Endometrium (tissue), 2 donors: ENCODE data around the gene ABLIM2.

Source experiments
- FAIRE-seq: peaks from 2 replicates; lab custom pipeline; 2012; peaks lifted over from hg19 to GRCh38; lab: Jason Lieb, UNC
- donor health status: control.
- donor health status: control.

Gene ABLIM2

GRCh38 chr4:8158710-8159536 is at the start of gene ABLIM2:
Gene ABLIM2, minus strand, starts transcription at chr4:8158813. Its CDS starts 124 bp downstream, at chr4:8158689.
- FAIRE-seq, result no peak

- FAIRE-seq, result no peak
These were observed 48.7 kb upstream of the ABLIM2 start for GRCh38 chr4:8207314-8207713.

GRCh38 chr4:8205749-8206611 is 47.4 kb upstream of the ABLIM2 start:
- no peak for FAIRE-seq

- FAIRE-seq, result no peak
These were observed 46.7 kb upstream of the ABLIM2 start for GRCh38 chr4:8205241-8205707.

GRCh38 chr4:8204576-8205227 is 46.1 kb upstream of the ABLIM2 start:
- FAIRE-seq, result no peak

- no peak for FAIRE-seq
These were observed 45.2 kb upstream of the ABLIM2 start for GRCh38 chr4:8203817-8204216.

- FAIRE-seq, result no peak
These were observed 44.4 kb upstream of the ABLIM2 start for GRCh38 chr4:8203052-8203401.

- FAIRE-seq, result no peak
These were observed 43.8 kb upstream of the ABLIM2 start for GRCh38 chr4:8202108-8203051.

- no peak for FAIRE-seq
These were observed 42.7 kb upstream of the ABLIM2 start for GRCh38 chr4:8201321-8201781.

- no peak for FAIRE-seq
These were observed 41.8 kb upstream of the ABLIM2 start for GRCh38 chr4:8200302-8200975.

- no peak for FAIRE-seq
These were observed 41.1 kb upstream of the ABLIM2 start for GRCh38 chr4:8199594-8200301.

- no peak for FAIRE-seq
These were observed 40.4 kb upstream of the ABLIM2 start, which contains the start of gene SH3TC1 for GRCh38 chr4:8198906-8199593. Gene SH3TC1, plus strand, starts transcription at chr4:8199290. Its CDS starts 5,905 bp downstream, at chr4:8205195.

GRCh38 chr4:8198206-8198905 is 39.7 kb upstream of the ABLIM2 start:
- no peak for FAIRE-seq

GRCh38 chr4:8197521-8197920 is 38.9 kb upstream of the ABLIM2 start:
- no peak for FAIRE-seq

- no peak for FAIRE-seq
These were observed 37.3 kb upstream of the ABLIM2 start for GRCh38 chr4:8195841-8196458.

- FAIRE-seq, result no peak
These were observed 36.8 kb upstream of the ABLIM2 start for GRCh38 chr4:8195431-8195830.

GRCh38 chr4:8194306-8195242 is 36.0 kb upstream of the ABLIM2 start:
- no peak for FAIRE-seq
